NCI-H526 treated with DMSO at 0.1 percent for 48 hours (cell line): ENCODE measurements around the gene PLA2G4B.

Source experiments
- DNase-seq: peaks from one replicate; lab custom pipeline; 2025; lab: John Stamatoyannopoulos, UW

Gene PLA2G4B, protein sequence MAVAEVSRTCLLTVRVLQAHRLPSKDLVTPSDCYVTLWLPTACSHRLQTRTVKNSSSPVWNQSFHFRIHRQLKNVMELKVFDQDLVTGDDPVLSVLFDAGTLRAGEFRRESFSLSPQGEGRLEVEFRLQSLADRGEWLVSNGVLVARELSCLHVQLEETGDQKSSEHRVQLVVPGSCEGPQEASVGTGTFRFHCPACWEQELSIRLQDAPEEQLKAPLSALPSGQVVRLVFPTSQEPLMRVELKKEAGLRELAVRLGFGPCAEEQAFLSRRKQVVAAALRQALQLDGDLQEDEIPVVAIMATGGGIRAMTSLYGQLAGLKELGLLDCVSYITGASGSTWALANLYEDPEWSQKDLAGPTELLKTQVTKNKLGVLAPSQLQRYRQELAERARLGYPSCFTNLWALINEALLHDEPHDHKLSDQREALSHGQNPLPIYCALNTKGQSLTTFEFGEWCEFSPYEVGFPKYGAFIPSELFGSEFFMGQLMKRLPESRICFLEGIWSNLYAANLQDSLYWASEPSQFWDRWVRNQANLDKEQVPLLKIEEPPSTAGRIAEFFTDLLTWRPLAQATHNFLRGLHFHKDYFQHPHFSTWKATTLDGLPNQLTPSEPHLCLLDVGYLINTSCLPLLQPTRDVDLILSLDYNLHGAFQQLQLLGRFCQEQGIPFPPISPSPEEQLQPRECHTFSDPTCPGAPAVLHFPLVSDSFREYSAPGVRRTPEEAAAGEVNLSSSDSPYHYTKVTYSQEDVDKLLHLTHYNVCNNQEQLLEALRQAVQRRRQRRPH

DNA sequence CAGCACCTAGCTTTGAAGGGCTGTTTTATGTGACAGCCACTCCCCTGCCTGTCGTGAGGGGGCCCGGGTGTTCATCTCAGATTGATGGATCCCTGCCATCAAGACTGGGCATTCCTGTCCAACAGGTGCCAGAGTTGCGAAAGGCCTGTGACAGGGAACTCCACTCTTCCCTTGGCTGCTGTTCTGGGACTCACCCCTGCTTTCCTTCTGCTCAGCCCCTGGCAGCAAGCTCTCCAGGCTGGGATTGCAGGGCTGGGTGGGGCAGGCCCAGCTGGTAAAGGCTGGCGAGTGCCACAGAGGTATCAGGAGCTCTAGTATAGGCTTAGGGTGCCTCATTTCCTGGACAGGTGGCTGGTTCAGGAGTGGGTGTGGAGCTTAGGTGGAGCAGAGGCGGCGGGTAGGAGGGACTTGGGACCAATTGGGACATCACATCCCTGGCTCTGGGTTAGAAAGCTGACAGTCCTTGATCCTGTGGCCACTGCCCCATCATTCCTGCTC is at the start of gene PLA2G4B:
Gene PLA2G4B, plus strand, starts transcription at position 448 of the 498 bp plus-strand sequence. CDS start 67 bp downstream, outside the sequence.
- no peak for DNase-seq

DNA sequence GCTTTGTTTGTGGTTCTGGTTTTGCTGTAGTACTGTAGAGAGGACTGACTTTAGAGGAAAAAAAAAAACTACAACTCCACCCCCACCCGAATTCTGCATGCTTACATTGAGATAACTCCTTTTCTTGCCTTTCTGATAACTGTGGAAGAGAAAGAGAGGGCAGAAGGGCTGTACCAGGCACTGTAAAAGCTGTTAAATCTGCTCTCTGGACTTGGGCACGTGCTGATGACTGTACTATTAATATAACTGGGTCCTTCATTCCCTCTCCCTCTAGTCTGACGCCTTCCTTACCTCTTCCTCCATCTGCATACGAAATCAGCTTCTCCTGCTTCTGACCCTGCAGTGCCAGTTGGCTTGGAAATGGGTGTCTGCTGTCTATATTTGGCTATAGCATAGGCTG is 49.4 kb upstream of the PLA2G4B start:
- no peak for DNase-seq

DNA sequence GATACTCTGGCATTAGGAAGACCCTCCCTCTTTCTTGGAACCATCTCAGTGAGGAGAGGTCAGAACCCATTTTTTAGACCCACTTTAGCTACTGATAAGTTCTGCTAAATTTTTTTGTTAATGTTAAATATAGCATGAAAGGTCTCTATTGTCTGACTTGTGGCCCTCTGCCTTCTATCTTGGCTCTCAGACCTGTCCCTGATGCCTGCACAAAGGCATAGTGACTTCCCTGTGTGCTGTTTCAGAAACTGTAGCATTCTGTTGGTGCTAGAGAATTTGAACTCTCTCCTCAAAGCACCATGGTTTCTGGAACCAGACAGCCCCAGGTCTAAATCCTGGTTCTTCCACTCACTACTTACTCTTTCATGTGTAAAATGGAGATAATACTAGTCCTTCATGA is 49.0 kb upstream of the PLA2G4B start:
- DNase-seq, result no peak

DNA sequence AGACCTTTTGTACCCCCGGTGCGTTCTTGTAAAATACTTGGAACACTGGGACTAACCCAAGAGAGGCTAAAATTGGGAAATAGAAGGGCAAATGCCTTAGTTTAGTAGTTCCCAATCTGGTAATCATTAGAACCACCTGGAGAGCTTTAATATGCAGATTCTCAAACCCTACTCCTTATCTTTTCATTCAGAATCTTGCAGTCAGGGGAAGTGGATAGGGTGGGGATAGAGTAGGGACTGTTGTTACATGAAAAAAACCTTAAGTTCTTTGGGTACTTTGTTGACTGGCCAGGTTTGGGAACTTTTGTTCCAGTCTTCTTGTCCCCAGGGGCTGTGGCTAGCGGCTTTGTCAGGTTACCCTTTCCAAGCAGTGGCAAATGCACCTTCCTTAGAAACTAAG is 48.5 kb upstream of the PLA2G4B start:
- DNase-seq, result no peak

DNA sequence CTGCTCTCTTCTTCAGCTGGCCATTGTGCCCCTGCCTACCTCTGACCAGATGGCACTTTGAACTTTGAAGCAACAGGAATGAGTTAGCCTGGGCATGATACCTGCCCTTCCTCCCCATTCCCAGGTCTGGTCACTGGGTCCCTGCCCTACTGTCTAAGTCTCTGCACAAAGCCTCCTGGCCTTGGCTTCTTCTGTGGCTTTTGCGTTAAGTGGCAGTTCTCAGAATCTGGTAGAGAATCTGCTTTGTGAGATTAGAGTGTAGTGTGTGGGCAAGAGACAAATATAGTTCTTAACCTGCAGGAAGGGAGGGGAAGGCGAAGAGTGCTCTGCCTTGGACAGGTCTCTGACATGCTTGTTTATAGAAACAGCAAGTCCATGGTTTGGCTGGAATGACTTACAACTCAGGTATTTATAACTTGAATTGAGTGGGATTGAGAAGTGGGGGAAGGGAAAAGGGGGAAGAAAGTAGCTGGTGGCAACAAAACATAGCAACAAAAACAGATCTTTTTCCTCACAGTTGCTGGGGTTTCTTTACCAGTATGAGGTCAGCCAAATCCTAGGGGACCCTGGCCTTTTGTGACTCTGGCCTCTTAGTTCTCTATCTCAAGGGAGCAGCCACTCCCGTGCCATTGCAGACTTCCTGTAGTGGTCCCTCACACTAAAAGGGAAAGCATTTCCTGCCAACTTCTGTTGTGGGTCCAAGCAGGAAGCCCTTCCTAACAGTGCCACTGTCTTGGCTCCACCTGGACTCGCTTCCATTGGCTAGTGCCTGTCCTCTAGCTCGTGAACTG is 47.7 kb upstream of the PLA2G4B start:
- no peak for DNase-seq

DNA sequence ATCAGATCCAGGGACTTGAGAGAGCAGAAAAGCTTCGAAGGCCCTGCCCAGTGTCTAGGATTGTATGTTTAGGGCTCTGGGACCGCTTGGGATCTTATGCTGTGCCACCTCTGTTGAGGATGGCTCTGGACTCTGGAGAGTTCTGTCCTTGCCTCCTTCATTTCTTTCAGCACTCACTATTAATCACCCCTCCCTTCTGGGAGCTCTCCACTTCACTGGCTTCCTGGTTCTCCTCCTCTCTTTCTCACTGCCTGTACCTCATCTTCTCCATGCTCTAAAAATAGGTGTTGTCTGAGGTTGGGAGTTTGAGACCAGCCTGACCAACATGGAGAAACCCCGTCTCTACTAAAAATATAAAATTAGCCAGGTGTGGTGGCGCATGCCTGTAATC is 47.1 kb upstream of the PLA2G4B start:
- DNase-seq, result no peak

DNA sequence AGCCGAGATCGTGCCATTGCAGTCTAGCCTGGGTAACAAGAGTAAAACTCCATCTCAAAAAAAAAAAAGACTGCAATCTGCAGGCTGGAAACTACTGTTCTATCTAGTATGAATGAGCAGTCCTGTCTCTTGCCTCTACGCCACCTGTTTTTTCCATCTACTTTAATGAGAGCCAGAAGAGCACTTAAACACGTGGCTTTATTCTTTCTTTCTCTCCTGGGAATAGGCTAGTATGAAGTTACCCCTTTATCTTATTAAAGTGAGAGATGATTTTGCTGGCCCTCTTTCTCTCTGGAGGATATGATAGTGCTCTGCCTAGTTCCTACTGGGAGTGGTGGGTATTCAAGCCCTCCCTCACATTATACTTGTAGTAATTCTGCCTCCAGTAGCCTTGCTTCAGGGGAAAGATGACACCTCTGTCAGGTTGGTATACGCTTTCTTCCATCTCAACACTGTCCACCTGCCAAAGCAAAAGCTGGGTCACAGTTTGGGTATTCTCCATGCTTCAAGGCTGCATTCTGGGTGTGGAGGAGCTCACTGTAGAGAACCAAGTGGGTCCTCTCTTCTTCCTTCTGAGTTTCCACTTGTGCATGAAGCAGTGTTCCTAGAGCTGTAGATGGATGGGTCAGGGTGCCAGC is 46.5 kb upstream of the PLA2G4B start:
- DNase-seq, result no peak

DNA sequence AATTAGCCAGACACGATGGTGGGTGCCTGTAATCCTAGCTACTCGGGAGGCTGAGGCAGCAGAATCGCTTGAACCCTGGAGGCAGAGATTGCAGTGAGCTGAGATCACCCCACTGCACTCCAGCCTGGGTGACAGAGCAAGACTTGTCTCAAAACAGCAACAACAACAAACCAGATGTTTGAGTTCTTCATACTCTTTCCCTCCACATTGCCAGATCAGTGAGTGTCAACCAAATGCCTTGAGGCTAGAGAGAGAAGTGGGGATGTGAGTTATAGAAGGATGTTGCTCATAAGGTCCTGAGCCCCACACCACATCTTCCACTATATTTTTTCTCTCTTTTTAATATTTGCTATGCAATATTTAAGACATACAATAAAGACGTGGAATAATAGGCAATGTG is 44.6 kb upstream of the PLA2G4B start:
- no peak for DNase-seq

DNA sequence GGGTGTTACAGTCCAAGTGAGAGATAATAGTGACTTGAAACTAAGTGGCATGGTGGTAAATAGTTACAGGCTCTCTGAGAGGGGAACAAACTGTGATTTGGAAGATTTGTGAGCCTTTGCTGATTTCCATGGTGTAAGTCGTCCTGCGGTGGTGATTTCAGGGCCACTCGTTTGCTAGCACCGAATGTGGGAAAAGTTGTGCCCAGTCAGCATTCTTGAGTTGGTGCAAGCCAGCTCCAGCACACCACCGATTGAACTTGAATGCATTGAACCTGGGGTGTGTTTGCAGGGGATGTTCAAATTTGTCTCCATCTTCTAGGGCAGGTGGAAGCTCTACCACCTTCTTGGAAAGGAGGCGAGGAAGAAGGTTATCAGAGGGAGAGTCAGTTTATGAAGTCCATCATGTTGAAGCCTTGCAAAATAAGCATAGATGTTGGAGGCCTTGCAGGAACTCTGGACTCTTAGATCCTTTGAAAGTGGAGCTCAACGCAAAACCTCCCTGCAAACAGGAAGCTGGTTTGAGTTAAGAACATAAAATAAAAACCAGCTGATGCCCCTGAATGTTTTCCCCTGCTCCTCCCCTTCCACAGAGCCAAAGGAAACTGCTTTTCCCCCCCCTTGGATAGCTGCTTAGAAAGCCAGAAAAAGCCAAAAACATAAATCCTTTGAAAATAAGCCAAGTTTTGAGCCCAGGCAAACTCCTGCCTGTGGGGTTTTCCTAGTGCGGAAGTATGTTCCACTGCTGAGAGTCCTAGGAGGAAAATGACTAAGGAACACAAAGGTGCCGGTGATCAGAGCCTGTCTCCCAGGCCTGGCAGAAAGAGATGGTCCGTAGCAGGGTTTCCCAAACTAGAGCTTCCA is 42.4 kb upstream of the PLA2G4B start:
- no peak for DNase-seq

DNA sequence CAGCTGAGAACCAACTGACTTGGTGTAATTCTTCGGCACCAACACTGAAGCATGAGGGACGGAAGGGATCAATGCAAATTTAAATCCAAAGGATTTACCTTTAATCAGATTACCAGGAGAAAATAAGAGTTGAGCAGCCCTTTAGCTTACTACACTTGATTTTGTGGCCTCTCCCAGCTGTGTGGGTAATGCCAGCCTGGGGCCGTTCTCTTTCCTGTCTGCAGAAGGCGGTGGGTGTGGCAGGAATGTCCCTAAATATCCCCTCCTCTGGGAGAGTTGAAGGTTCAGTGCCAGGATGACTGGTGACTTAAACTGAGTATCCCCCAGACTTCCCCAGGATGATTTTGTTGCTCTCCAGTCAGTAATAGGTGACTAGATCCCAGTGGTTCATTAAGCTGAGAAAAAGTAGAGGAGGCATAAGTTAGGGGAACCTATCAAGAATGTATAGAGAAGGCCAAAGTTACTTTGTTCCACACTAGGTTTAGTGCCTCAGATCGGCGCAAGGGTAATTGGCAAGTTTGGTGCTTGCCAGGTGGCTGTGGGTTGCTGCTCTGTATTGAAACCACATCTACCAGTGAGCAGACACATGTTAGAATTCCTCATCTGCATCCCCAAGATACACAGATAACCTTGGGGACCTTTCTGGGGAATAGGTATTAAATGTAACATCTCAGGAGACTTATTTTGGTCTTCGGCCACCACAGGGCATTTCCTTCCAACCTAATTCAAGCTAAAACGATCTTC is 41.3 kb upstream of the PLA2G4B start:
- DNase-seq, result no peak

DNA sequence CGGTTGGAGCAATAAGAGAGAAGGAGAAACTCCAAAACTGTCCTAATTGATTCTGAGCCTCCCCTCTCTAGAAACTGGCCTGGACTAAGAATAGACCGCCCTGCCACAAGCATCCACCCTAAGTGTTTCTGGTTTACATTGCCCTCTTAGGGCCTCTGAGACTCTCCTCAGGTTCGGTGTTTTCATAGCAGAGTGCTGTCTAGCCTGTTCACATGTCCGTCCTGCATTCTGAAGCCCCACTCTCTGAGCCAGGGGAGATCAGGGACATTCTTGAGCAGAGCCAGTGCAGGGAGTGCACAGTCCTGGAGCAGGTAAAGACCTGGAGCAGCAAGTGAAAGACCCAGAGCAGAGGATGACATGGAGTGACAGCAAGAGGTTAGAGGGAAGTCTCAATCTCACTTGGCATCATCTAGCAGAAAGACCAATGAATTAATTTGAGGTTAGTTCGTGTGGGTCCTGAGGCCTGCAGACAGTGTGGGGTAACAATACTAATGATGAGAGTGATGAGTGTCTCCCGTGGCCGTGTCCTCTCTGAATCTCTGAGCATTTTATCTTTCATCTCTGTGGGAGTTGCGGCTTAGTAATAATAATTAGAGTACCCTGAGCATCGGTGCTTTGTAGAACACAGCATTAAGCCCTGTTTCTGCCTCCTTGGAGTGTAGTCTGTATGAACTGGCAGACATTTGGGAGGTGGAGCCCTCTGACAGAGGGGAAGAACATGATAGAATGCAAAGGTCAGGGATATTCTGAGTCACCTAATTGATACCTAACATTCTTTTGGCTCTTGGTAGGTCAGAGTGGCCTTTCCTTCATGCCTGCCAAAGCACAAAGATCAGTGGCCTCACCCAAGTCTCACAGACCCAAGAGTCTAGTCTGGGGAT is 39.8 kb upstream of the PLA2G4B start:
- DNase-seq, result no peak

DNA sequence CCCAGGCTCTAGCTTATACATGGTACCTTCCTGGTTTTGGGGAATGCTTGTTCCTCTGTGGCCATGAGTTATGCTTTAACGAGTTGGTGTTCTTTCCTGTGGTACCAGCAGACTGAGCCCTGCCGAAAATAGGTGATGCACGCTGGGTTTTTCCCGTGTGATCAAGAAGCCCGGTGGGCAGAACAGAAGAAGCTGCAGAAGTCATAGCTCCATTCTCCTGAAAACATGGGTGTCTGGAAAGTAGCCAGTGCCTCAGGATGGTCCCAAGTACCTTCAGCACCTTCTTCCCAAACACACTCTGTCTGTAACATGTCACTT is 39.2 kb upstream of the PLA2G4B start:
- no peak for DNase-seq

DNA sequence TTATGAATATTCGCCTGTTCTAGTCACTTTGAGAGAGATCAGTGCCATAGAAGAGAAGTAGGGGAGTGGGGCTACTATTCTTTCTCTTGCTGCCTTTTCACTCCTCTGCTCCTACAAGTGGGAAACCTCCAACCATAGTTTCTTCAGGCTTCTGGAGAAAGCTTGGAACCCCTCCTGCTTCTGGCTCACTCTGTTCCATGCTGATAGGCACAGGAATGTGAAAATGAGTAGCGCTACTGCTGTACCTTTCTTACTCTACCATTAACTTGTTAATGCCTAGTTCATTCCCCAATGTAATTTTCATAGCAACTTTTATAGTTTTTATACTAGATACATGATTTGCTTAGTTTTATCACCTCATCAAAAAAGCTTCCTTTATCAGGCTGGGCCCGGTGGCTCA is 37.5 kb upstream of the PLA2G4B start:
- no peak for DNase-seq

DNA sequence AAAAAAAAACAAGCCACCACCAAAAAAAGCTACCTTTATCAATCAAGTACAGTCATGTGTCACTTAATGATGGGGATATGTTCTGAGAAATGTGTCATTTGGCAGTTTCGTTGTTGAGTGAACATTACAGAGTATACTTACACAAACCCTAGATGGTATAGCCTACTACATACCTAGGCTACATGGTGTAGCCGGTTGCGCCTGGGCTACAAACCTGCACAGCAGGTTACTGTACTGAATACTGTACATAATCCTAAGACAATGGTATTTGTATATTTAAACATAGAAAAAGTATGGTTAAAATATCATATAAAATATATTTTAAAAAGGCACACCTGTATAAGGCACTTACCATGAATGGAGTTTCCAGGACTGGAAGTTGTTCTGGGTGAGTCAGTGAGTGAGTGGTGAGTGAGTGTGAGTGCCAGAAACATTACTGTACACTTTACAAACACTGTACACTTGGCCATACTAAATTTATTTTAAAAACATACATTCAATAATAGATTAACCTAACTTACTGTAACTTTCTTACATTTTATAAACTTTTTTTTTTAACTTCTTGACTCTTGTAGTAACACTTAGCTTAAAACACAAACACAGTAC is 36.7 kb upstream of the PLA2G4B start:
- no peak for DNase-seq

DNA sequence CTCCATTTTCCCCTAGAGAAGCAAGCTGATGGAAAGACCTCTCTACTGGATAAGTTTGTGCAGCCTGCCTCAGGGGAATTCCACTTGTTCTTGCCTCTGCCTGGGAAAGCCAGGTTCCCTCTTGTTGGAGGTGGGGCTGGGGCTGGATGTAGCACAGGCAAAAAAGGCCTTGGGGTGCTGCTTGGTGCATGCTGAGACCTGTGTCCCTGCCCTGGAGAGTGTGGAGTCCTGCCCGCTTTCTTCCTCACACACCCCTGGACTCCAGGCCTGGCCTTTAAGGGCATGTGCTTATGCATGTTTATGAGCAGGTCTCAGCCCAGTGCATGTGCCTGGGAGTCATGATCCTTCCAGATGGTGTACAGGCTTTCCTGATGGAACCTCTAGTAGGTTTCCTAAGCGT is 34.3 kb upstream of the PLA2G4B start:
- no peak for DNase-seq

DNA sequence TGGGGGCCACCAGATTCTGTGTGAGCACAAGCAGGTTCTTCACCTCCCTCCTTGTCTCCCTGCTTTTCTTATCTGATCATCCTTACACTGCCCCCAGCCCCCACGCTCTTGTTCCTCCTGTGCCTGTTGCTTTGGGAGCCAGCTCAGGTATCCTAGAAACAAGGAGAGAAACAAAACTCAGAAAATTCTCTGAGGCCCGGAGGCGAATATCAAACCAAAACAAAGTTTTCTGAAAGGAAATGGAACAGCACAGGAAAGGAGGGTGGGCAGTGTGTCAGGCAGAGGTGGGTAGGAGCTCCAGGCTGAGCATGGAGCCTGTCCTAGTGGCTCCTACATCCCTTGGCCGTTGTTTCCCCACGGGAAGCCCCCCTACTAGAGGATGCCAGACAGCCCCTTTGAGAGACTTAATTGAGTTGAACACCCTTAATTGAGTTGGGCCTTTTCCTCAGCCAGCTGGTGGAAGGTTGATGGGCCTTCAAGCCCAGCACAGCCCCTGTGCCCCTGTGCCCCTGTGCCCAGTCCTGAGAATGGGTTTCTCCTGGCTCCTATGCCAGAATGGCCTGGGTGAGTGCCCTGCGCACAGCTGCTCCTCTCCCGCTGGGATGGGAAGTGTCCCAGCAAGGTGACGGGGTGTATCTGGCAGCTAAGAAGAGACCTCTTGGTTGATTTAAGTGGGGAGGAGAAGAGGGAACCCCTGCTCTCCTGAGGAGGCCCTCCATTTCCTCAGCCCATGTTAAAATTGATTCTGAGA is 33.6 kb upstream of the PLA2G4B start:
- DNase-seq, result no peak

DNA sequence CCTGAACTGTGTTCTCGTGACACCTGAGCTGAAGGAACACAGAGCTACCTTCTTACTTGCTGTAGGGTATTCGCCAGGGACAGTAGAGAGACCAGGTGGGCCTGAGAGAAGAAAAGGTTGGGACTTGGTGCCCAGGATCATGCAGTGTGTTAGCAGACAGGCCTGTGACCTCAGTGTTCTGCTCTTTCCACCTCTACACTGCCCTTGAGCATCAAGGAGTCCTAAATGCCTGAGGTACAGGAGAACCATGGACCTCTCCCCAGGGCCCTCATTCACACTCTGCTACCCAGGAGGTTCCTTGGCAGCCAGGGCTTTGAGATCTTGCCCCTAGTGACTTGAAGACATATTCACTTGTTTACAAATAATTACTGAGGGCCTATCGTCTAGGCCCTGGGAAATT is 32.9 kb upstream of the PLA2G4B start:
- DNase-seq, result no peak
